Transverse colon (tissue), 4 donors: ENCODE data around the gene TAMALIN. TPM values are rescaled to one million over a fixed set of nuclear protein-coding genes. Genes with fewer than 3 reads are reported as not detected.
A peak's percentile ranks its signal among the peaks of the same experiment; 100 is the strongest.

Source experiments
- DNase-seq: peaks from one replicate; pipeline ENCODE4 v3.0.0-alpha.2; 2019
- H3K27ac ChIP-seq, 4 donors: fragments of 200-600 bp; sonication (generic); 2 replicates each; pipeline ENCODE4 v1.5.1; 2016 to 2018; ENCODE audit warnings: inconsistent platforms in 4 of 4
- H3K27me3 ChIP-seq: fragments of 200-600 bp; sonication (generic); 2 replicates; pipeline ENCODE4 v1.5.1; 2017; ENCODE audit warnings: inconsistent platforms
- H3K36me3 ChIP-seq, 4 donors: fragments of 200-600 bp; sonication (generic); 2 replicates each; pipeline ENCODE4 v1.5.1; 2017 to 2019; ENCODE audit warnings: inconsistent platforms in 4 of 4
- H3K4me1 ChIP-seq, 4 donors: fragments of 200-600 bp; sonication (generic); 2 replicates each; pipeline ENCODE4 v1.5.1; 2017 to 2020; ENCODE audit warnings: inconsistent platforms in 4 of 4
- H3K4me3 ChIP-seq, 4 donors: fragments of 200-600 bp; sonication (generic); 1 replicate in 1 of 4; 2 replicates in 3 of 4; pipeline versions ENCODE4 v1.5.1 to v1.6.1; 2017 to 2019; ENCODE audit warnings: inconsistent platforms in 4 of 4
- H3K9me3 ChIP-seq, 2 donors: fragments of 200-600 bp; sonication (generic); 2 replicates each; pipeline ENCODE4 v1.5.1; 2017 to 2019; ENCODE audit warnings: inconsistent platforms in 2 of 2
- EP300 ChIP-seq: sonication (generic); formaldehyde crosslinking; IDR thresholded peaks from one replicate; pipeline ENCODE4 v1.6.1; 2017; ENCODE audit warnings: antibody characterized with exemption, low read depth
- POLR2A ChIP-seq: fragments of 450-650 bp; IDR thresholded peaks from one replicate; pipeline ENCODE4 v1.6.1; 2016; ENCODE audit warnings: antibody characterized with exemption, mild to moderate bottlenecking, moderate library complexity
- POLR2AphosphoS5 ChIP-seq, 3 donors: sonication (generic); formaldehyde crosslinking; IDR thresholded peaks; one replicate each; pipeline ENCODE4 v1.6.1; 2016; ENCODE audit warnings: antibody characterized with exemption in 3 of 3
- WGBS, 2 donors: methylation state at CpG; one replicate each; pipeline ENCODE4 v1.1.5; 2018; ENCODE audit warnings: low coverage in 1 of 2; 5-methylcytosine and 5-hydroxymethylcytosine counted together
- in situ Hi-C, 4 donors: fragments of 200-750 bp; cut with MboI; loops; one replicate each; pipeline versions ENCODE4 v1.15.0 to v1.15.1; 2017; ENCODE audit warnings: low sequenced_read_pairs in 3 of 4, low pct_ligation_motif_present in 1 of 4, low pct_unique_long_range_greater_than_20kb in 1 of 4
- intact Hi-C: fragments of 100-400 bp; cut with DNase I; formaldehyde crosslinking; loops from one replicate; pipeline ENCODE4 v1.15.1; 2023; ENCODE audit warnings: low total_unique reads
- total RNA-seq, 4 donors: library from RNA; depleted of rRNA; stranded (reverse); fragments of >200 nt; gene quantifications; one replicate each; pipeline ENCODE4 v1.1.0, GENCODE V29; 2016
- TF ChIP-seq, protein P1 (sequence below), 5 experiments: fragments of 200-600 bp in 3 of 5; fragments of 450-650 bp in 2 of 5; sonication (generic) in 3 of 5; IDR thresholded peaks; 1 replicate in 2 of 5; 2 replicates in 3 of 5; pipeline ENCODE4 v1.5.1; 2016 to 2017; ENCODE audit warnings: antibody characterized with exemption in 5 of 5, inconsistent platforms in 3 of 5, mild to moderate bottlenecking in 2 of 5, moderate library complexity in 1 of 5

The TAMALIN gene
- total RNA-seq, 4 donors from 2014 or later = 5.9 to 20.6 (median 9.7) TPM

DNA sequence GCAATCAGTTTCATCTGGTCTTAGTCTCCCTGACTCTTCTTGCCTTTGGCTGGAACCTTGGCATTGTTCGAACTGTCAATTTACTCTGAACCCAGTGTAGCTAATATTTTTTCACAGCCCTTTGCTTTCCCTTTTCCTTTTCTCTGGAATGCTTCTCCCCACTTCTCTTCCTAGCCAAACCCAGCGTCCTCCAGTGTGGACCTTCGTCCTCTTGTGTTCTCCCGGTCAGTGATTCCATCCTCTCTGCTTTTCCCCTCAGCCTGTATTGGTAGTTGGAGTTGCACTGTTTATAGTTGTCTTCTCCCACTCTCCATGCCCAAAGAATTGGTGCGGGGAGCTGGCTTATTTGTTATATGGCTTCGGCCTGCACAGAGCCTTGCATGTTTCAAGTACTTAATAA is 45.9 kb upstream of the TAMALIN start:
- no peak overlapping the region for H3K4me3 ChIP-seq
- H3K9me3 ChIP-seq = no peaks in the 10 kb centered on the region
- no peaks in the 10 kb centered on the region for H3K36me3 ChIP-seq
- H3K4me1 ChIP-seq = peaks cover 15 to 71% (median 51%) of the 10 kb centered on the region in 4 donors
- TF ChIP-seq, protein P1, sequence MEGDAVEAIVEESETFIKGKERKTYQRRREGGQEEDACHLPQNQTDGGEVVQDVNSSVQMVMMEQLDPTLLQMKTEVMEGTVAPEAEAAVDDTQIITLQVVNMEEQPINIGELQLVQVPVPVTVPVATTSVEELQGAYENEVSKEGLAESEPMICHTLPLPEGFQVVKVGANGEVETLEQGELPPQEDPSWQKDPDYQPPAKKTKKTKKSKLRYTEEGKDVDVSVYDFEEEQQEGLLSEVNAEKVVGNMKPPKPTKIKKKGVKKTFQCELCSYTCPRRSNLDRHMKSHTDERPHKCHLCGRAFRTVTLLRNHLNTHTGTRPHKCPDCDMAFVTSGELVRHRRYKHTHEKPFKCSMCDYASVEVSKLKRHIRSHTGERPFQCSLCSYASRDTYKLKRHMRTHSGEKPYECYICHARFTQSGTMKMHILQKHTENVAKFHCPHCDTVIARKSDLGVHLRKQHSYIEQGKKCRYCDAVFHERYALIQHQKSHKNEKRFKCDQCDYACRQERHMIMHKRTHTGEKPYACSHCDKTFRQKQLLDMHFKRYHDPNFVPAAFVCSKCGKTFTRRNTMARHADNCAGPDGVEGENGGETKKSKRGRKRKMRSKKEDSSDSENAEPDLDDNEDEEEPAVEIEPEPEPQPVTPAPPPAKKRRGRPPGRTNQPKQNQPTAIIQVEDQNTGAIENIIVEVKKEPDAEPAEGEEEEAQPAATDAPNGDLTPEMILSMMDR (IDR thresholded peaks at IDR 0.05) = no peak
- no peak for TF ChIP-seq EP300
- no peak for TF ChIP-seq POLR2AphosphoS5 (IDR thresholded peaks at IDR 0.05)
- no peak for TF ChIP-seq POLR2A
- no peak for DNase-seq
- in situ Hi-C loops (no loop called here), intact Hi-C loops (no loop called here)
- 66 to 72% methylated on average over 6 of the region's 6 CpGs for WGBS, 2 donors
- no peaks in the 10 kb centered on the region for H3K27me3 ChIP-seq
- H3K27ac ChIP-seq = peak overlapping the region; percentile 60 to 81 (median 74)

DNA sequence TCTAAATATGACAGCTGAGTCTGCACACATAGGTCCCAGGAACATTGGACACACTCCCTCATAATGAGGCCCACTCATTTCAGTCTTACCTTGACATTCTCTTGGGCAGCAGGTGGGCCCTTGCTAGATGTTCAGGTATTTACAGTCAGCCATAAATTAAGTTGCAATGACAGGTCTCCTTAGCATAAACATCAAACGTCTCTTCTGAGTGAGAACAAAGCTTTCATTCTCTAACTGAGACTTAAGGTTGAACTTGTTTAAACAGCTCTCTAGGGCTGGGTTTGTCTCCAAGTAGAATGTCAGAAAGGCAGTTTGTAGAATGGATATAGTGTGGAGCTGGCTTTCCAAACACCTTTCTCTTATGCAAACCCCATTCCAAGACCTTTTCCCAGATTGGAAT is 44.9 kb upstream of the TAMALIN start:
- WGBS, 2 donors = 14% methylated on average over 1 of the region's 1 CpG; no CpG with 5 or more reads in 1 of the 2 donors
- Histone ChIP-seq H3K36me3 (no peaks in the 10 kb centered on the region), H3K4me3 (no peak overlapping the region), H3K4me1 (peaks cover 14 to 61% (median 46%) of the 10 kb centered on the region in 4 donors), H3K27me3 (no peaks in the 10 kb centered on the region), H3K9me3 (no peaks in the 10 kb centered on the region), H3K27ac (peak overlapping the region; percentile 60 to 81 (median 74))
- peak in 2 of 3 donors; percentile 31 to 52 for TF ChIP-seq POLR2AphosphoS5 (IDR thresholded peaks at IDR 0.05)
- TF ChIP-seq EP300 = no peak
- peak; percentile 28 for TF ChIP-seq POLR2A
- peak; percentile 43 for DNase-seq
- intact Hi-C loops = no loop called here
- in situ Hi-C loops = no loop called here

DNA sequence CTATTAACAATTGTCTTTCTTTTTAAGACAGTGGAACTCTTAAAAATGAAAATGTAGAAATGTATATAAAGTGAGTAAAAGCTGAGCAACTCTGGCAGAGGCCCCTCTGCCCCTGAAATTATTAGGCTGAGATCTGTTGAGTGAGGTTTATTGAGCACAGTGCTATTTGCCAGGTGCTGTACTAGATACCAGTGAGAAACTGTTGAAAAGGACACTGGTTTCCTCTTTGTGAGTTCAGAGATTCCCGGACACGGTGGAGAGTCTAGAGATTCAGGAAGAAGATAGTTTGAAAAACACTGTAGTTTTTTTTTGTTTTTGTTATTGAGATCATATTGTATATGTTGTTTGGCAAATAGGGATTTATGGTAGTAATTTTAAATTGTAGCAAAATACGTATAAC is 44.0 kb upstream of the TAMALIN start:
- Histone ChIP-seq H3K27ac (peak overlapping the region; percentile 60 to 81 (median 74)), H3K27me3 (no peaks in the 10 kb centered on the region), H3K9me3 (no peaks in the 10 kb centered on the region), H3K36me3 (no peaks in the 10 kb centered on the region), H3K4me1 (peaks cover 14 to 52% (median 42%) of the 10 kb centered on the region in 4 donors), H3K4me3 (no peak overlapping the region)
- intact Hi-C loops (no loop called here), in situ Hi-C loops (no loop called here)
- TF ChIP-seq EP300 (no peak), POLR2A (no peak), POLR2AphosphoS5 (IDR thresholded peaks at IDR 0.05) (no peak)
- TF ChIP-seq, protein P1 (IDR thresholded peaks at IDR 0.05) = no peak
- WGBS, 2 donors = 48 to 51% methylated on average over 3 of the region's 3 CpGs
- DNase-seq = no peak

DNA sequence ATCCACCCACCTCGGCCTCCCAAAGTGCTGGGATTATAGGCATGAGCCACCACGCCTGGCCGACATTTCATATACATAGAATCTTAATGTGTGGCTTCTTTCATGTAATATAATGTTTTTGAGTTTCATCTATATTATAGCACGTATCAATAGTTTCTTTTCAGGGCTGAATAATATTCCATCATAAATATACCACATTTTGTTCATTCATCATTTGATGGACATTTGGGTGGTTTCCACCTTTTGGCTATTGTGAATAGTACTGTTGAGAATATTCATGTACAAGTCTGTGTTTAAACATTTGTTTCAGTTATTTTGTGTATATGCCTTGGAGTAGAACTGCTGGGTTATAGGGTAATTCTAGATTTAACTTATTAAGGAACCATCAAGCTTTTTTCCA is 43.3 kb upstream of the TAMALIN start:
- peaks cover 14 to 47% (median 41%) of the 10 kb centered on the region in 4 donors for H3K4me1 ChIP-seq
- no peaks in the 10 kb centered on the region for H3K9me3 ChIP-seq
- no peak for DNase-seq
- H3K27ac ChIP-seq = peak overlapping the region in 3 of 4 donors; percentile 73 to 81 (median 75)
- H3K27me3 ChIP-seq = no peaks in the 10 kb centered on the region
- H3K36me3 ChIP-seq = no peaks in the 10 kb centered on the region
- TF ChIP-seq POLR2A (no peak), EP300 (no peak), POLR2AphosphoS5 (IDR thresholded peaks at IDR 0.05) (no peak)
- TF ChIP-seq, protein P1 (IDR thresholded peaks at IDR 0.05) = no peak
- WGBS, 2 donors = 92 to 94% methylated on average over 4 of the region's 4 CpGs
- no peak overlapping the region for H3K4me3 ChIP-seq
- in situ Hi-C loops = no loop called here
- intact Hi-C loops = no loop called here

DNA sequence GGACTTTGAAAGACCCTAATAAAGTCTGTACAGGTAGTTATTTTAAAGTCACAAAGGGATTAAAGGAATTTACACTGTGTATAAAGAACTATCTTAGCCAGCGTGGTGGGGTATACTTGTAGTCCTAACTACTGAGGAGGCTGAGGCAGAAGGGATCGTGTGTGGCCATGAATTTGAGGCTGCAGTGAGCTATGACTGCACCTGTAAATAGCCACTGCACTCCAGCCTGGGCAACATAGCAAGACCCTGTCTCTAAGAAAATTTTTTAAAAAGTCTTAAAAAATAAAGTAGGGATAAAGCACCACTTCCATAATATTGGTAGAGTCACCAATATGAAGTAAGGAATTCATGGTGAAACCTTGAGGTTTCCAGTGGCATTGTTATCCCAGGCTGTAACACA is 37.1 kb upstream of the TAMALIN start:
- H3K27me3 ChIP-seq = no peaks in the 10 kb centered on the region
- in situ Hi-C loops (loop anchor here in 1 of 4 donors (10.0 kb wide), 1 partner anchor 45 kb away; no protein-coding TSS in a partner anchor), intact Hi-C loops (no loop called here)
- H3K9me3 ChIP-seq = no peaks in the 10 kb centered on the region
- peaks cover 11 to 52% (median 42%) of the 10 kb centered on the region in 4 donors for H3K4me1 ChIP-seq
- no peak overlapping the region for H3K4me3 ChIP-seq
- TF ChIP-seq POLR2AphosphoS5 (IDR thresholded peaks at IDR 0.05) = no peak
- TF ChIP-seq, protein P1 (IDR thresholded peaks at IDR 0.05) = no peak
- H3K27ac ChIP-seq = no peak overlapping the region
- DNase-seq = no peak
- no peaks in the 10 kb centered on the region for H3K36me3 ChIP-seq
- 71 to 86% methylated on average over 1 to 2 of the region's 2 CpGs for WGBS, 2 donors
